Central memory CD4-positive, alpha-beta T cell (primary cell): ENCODE measurements around the gene NDUFA11.
A peak's percentile ranks its signal among the peaks of the same experiment; 100 is the strongest.

Source experiments
- DNase-seq: peaks from one replicate; pipeline ENCODE4 v3.0.0; 2022

NDUFA11 gene

GRCh38 chr19:5905114-5905778, 1.7 kb upstream of the NDUFA11 start:
- DNase-seq = no peak

GRCh38 chr19:5904352-5905113, 943 bp upstream of the NDUFA11 start, which contains the start of gene VMAC:
TSS of gene VMAC (plus strand) at chr19:5904872. CDS start at chr19:5904891, 19 bp downstream.
- peak; percentile 100 for DNase-seq

- DNase-seq = no peak
Measured at GRCh38 chr19:5903056-5903623, 450 bp downstream of the NDUFA11 start.

- DNase-seq = no peak
Measured at GRCh38 chr19:5900976-5901375, 2.6 kb downstream of the NDUFA11 start.

DNA sequence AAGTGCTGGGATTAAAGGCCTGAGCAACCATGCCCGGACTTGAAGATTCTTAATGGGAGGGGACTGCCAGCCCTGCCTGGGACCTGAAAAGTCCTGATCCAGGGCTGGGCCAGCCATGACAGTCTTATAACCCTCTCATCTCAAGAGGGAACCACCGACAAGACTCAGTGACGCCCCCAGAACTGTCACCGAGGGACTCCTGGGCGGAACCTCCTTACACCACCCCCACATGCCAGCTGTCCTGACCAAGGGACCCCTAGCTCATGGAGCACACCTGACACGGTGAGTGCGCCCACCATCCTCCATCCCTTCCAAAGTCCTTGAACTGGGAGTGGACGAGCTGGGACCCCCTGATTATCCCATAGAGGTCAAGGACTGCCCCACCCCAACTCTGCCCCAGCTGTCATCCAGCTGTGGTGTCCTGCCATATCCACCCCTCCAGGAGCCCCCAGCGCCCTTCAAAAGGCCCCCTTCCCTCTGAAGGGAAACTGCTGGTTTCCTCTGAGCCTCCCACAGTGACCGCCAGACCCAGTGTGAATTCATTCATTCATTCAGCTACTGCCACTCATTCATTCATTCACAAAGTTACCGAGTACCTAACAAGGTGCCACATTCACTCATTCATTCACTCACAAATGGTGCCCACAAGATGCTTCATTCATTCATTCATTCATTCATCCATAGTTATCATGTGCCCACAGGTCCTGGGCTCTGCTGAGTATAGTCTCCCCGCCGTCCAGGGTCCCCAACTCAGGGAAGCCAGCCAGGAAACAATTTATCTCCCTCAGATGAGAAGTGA, 3.7 kb downstream of the NDUFA11 start:
- no peak for DNase-seq

- no peak for DNase-seq
Measured at GRCh38 chr19:5897189-5897969, 6.2 kb downstream of the NDUFA11 start.

- DNase-seq = no peak
Measured at GRCh38 chr19:5896365-5897076, 7.1 kb downstream of the NDUFA11 start.

GRCh38 chr19:5895890-5896289, 7.7 kb downstream of the NDUFA11 start:
- no peak for DNase-seq

DNA sequence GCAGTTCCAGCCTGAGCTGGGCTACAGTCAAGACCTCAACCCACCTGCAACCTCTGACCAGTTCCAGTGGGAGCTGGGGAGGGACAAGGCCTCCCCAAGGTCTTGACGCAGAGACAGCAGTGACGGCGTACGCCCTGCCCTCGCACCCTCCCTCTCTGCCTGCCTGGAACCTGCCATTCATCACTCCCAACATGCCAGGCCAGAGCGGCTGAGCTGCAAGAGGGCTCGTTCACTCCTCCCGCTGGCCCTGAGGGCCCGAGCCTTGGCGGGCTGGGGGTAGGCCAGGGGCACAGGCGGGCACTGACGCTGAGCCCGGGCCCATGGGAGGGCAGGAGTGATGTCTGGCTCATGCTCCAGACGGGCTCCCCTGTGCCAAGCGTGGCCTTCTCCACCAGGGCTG, 8.2 kb downstream of the NDUFA11 start:
- DNase-seq = no peak

GRCh38 chr19:5894704-5895349, 8.8 kb downstream of the NDUFA11 start:
- no peak for DNase-seq

GRCh38 chr19:5893907-5894703, 9.5 kb downstream of the NDUFA11 start:
- no peak for DNase-seq

- no peak for DNase-seq
Measured at GRCh38 chr19:5893296-5893903, 10.2 kb downstream of the NDUFA11 start.

- DNase-seq = no peak
Measured at GRCh38 chr19:5892772-5893275, 10.8 kb downstream of the NDUFA11 start.

DNA sequence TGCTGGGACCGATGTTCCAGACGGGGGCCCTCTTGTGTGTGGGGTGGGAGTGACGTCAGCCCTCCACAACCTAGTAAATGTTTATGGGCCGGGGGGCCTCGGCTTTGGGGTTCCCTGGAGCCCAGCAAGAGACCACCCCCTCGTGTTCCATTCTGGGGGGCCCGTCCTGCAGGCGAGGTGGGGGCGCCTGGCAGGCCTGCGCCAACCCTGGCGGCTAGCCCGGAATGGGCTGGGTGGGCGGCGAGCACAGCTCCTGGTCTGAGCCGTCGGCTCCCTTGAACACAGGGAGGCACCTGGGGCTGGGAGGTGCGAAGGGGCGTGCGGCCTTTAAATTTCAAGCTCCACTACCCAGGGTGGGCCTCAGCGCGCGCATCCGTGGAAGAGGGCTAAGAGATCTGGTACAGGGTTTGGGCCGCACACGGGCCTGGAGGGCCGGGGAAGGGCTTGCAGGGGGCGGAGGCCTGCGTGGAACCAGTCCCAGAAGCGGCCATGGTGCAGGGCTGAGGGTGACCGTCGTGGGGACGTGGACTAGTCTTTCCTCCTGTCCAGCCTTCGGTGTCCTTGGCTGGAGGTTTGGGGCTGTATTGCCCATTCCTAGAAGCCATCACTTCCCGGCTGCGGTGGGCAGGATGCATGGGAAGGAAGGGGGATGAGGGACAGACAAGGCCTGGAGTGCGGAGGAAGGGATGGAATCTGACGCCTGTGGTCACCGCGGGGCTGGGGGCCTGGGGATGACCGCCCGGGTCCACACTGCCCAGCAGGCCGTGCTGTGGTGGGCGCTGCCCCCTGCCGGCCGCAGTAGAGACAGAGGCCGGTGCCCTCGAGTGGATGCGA, 11.4 kb downstream of the NDUFA11 start:
- DNase-seq = no peak

DNA sequence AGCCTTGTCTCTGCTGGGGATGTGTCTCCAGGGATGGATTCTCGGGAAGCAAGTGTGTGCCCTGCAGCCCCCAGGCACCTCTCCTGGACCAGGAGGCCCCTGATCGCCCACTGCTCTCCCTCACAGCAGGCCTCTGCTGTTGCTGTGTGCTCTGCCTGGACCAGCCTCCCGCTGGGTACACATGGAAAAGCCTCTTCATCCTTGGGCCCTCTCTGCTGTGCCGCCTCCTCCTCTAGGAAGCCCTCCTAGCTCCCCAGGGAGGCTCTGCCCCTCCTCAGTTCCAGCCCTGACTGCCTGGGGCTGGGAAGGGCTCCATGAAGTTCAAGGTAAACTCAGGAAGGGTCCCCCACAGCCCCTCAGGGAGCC, 12.0 kb downstream of the NDUFA11 start:
- DNase-seq = no peak

DNA sequence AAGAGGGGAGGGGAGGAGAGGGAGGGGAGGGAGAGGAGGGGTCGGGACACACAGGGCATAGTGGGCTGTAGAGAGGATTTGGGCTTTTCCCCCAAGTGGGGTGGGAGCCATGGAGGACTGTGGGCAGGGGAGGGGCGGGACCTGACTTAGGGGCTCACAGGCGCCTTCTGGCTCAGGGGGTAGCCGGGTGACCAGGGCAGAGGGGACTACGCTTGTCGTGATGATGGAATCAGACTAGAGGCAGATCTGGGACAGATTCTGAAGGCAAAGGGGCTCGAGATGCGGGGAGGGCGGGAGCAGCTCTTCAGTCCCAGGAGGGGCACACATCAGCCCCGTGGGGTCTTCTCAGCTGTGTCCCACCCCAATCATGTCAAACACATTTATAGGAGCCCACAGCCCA, 13.5 kb downstream of the NDUFA11 start:
- DNase-seq = no peak

DNA sequence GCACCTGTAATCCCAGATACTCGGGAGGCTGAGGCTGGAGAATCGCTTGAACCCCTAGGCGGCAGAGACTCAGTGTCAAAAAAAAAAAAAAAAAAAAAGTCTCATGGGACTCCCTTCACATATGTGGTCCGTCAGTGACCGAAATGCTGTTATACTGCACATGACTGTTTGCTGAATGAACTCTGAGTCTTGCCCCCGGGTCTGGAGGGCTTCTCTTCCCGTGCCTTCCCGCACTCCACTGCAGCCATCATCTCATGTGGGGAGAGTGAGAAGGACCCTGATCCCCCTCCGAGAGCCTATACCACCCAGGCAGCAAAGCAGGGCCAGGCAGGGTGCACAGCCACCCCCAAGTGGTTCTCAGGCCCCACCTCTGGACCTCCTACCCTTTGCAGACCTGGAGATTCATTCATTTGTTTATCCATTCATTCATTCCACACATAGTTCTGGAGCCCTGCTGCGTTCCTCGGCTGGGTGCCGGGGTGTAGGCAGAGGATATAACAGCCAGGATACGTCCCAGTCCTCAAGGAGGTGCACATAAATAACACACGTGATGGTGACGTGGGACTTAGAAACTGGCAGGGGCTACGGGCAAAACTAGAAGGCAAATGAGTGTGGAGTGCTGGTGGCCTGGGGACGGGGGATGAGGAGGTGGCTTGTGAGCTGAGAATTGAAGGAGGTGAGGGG, 14.2 kb downstream of the NDUFA11 start:
- DNase-seq = no peak
